Measurements from ENCODE around the gene OR7G3.

Gene OR7G3

GRCh38 chr19:9086761-9087160 is 40.0 kb downstream of the OR7G3 start, which contains the start of gene OR1M1:
Gene OR1M1, plus strand, starts transcription at chr19:9087061. Its CDS starts 6,184 bp downstream, at chr19:9093245.
- DNase-seq: no peak

DNA sequence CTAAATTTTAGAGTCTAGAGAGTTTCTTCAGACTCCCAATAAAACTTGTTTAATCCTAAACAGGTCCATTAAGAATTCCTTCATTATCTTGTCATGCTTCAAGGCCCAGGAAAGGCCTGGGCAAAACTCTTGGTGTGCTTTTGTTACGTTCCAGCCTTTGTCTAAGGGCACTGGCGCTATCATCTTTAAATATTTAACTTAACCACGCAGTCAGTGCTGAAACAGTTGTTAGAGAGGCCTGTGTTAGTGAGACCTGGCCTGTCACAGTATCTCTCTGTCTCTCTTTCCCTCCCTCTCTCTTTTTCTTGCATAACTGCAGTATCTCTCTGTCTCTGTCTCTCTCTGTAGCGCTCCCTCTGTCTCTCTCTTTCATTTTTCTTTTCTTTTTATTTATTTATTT is 48.1 kb downstream of the OR7G3 start:
- DNase-seq: no peak

- DNase-seq: no peak
These were observed 49.8 kb downstream of the OR7G3 start for GRCh38 chr19:9076901-9077300.
